Ovary (tissue), 10 donors: ENCODE data around the gene ANKRD20A1. TPM values are rescaled to one million over a fixed set of nuclear protein-coding genes. Genes with fewer than 3 reads are reported as not detected.
"Not testable (repeated sequence)": the region's sequence is repeated elsewhere in the genome, so short reads cannot be mapped to it uniquely, and the experiment has no call there.

Experiments
- DNase-seq, 5 donors: peaks; one replicate each; pipeline ENCODE4 v3.0.0-alpha.2; 2019 to 2020
- H3K27ac ChIP-seq, 2 donors: fragments of 200-600 bp; one replicate each; pipeline versions ENCODE4 v1.5.1 to v1.8.0; 2019 to 2022
- H3K27me3 ChIP-seq: fragments of 200-600 bp; one replicate; pipeline ENCODE4 v1.8.0; 2022
- H3K36me3 ChIP-seq: fragments of 200-600 bp; sonication (generic); one replicate; pipeline ENCODE4 v1.5.1; 2019
- H3K4me1 ChIP-seq: one replicate; pipeline ENCODE4 v1.8.1; 2013; ENCODE audit warnings: mild to moderate bottlenecking, moderate library complexity; ENCODE audit not compliant: insufficient read depth
- H3K4me3 ChIP-seq: fragments of 200-600 bp; sonication (generic); one replicate; pipeline ENCODE4 v1.5.1; 2017
- H3K9me3 ChIP-seq, 2 donors: fragments of 200-600 bp in 1 of 2; sonication (generic) in 1 of 2; one replicate each; pipeline versions ENCODE4 v1.5.1 to v1.8.1; 2013 to 2019; ENCODE audit warnings: mild to moderate bottlenecking in 1 of 2, moderate library complexity in 1 of 2
- WGBS, 3 donors: extraction: QIAGEN DNeasy Blood & Tissue Kit in 1 of 3; methylation state at CpG; one replicate each; pipeline versions ENCODE4 v1.1.5 to v1.1.7; 2013 to 2017; 5-methylcytosine and 5-hydroxymethylcytosine counted together
- intact Hi-C, 4 donors: fragments of 100-400 bp; cut with DNase I; formaldehyde crosslinking; loops; one replicate each; pipeline versions ENCODE4 v1.11.0 to v1.15.1; 2022 to 2023
- long read RNA-seq, 3 donors: library from polyadenylated mRNA in 2 of 3; unstranded in 2 of 3; transcript quantifications; one replicate each; pipeline ENCODE4 v2.0.0 and lab custom pipeline, GENCODE V29; 2021 to 2026
- polyA plus RNA-seq, 2 donors: library from polyadenylated mRNA; stranded (reverse); fragments of 200-250 nt in 1 of 2; fragments of 350-450 nt in 1 of 2; fragmentation: Illumina TruSeq in 1 of 2; extraction: RNeasy Lipid Tissue Mini Kit (QIAGEN cat#74804) in 1 of 2; gene quantifications; one replicate each; pipeline ENCODE4 v1.2.3, GENCODE V29; 2013 to 2014
- small RNA-seq: library from RNA; depleted of rRNA; stranded (forward); fragments of <200 nt; gene quantifications from one replicate; pipeline ENCODE3, GENCODE V24; 2016
- total RNA-seq, 7 donors: library from RNA; depleted of rRNA in 2 of 7; stranded (reverse); fragments of >200 nt in 2 of 7; fragmentation: NEBNext Ultra II Directional in 3 of 7; extraction: Animal tissue kit (Norgen Biotek cat#: 25700) in 3 of 7; gene quantifications; one replicate each; pipeline versions ENCODE4 v1.1.0 to v1.2.4, GENCODE V29; 2016 to 2023
- donor health status: DM: no; HTN: no; CAD: no; lungs with moderate emphysema.
- donor health status: DM: no; HTN: no; CAD: no.
- donor health status: Bipolar disorder and iron deficiency.
- donor health status: DM: yes; HTN: yes; CAD: no.
- donor health status: DM: no; HTN: no; CAD: no.
- donor health status: DM: yes; HTN: yes; CAD: no.

ANKRD20A1 gene
- 1 to 10 TPM in 3 of 7 donors, under 1 TPM in 4; 0.34 to 1.7 (median 0.77) TPM for total RNA-seq
- under 1 TPM; 0.48 to 0.54 TPM for polyA plus RNA-seq
- long read RNA-seq, donor 1 = 0 reads
- long read RNA-seq, donor 2 = 0 reads
- long read RNA-seq, donor 3 = 0 reads

GRCh38 chr9:67858871-67859270, at the start of gene ANKRD20A1:
ANKRD20A1 (plus strand) TSS chr9:67858931; CDS start chr9:67859427, 496 bp downstream.
- intact Hi-C loops, H3K4me3 ChIP-seq, H3K9me3 ChIP-seq, H3K36me3 ChIP-seq, H3K27me3 ChIP-seq, DNase-seq, H3K4me1 ChIP-seq, H3K27ac ChIP-seq: not testable (repeated sequence)
- WGBS, 3 donors = no CpG with 5 or more reads among the region's 41 CpGs

DNA sequence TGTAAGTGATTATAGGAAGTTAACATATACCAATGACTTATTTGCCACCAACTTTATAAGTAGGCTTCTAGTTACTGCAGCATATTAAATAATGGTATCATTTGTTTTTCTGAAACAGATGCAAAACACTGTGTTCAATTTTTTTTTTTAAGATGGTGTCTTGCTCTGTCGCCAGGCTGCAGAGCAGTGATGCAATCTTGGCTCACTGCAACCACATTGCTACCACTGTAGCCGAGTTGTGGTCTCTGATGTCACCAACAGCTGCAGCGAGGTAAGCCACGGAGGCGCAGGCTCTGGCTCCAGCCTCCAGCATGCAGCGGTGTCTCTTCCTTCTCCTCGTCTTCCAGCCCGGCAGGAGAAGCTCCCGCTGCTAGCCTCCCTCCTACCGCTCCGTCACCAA, 26.6 kb upstream of the ANKRD20A1 start:
- H3K36me3 ChIP-seq, H3K27me3 ChIP-seq, intact Hi-C loops, H3K4me3 ChIP-seq, H3K9me3 ChIP-seq, H3K27ac ChIP-seq, DNase-seq, H3K4me1 ChIP-seq: not testable (repeated sequence)
- WGBS, 3 donors = 57 to 82% (median 69%) methylated on average over 3 to 7 of the region's 11 CpGs

Small RNAs within 50 kb of the gene (small RNA-seq; reads per million reads assigned to genes)
- gene RNU6-368P = not detected
